Myometrial cell (primary cell): Measurements from ENCODE around the gene OPN1MW2. TPM values are rescaled to one million over a fixed set of nuclear protein-coding genes. Genes with fewer than 3 reads are reported as not detected.

ENCODE experiments used
- total RNA-seq: library from RNA; depleted of rRNA; stranded (reverse); fragments of >200 nt; gene quantifications from 2 replicates; pipeline ENCODE4 v1.2.3, GENCODE V29; 2015

Gene OPN1MW2
- total RNA-seq: not detected in 2 replicates

GRCh38 chrX:154219456-154219855 is at the start of gene OPN1MW2:
TSS of gene OPN1MW2 (plus strand) at chrX:154219756. CDS start at chrX:154219816, 60 bp downstream.

GRCh38 chrX:154182296-154182695 is 37.3 kb upstream of the OPN1MW2 start, which contains the start of gene OPN1MW:
TSS of gene OPN1MW (plus strand) at chrX:154182596. CDS start at chrX:154182678, 82 bp downstream.

DNA sequence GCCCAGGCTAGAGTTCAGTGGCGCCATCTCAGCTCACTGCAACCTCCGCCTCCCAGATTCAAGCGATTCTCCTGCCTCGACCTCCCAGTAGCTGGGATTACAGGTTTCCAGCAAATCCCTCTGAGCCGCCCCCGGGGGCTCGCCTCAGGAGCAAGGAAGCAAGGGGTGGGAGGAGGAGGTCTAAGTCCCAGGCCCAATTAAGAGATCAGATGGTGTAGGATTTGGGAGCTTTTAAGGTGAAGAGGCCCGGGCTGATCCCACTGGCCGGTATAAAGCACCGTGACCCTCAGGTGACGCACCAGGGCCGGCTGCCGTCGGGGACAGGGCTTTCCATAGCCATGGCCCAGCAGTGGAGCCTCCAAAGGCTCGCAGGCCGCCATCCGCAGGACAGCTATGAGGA is 37.7 kb downstream of the OPN1MW2 start, which contains the start of gene OPN1MW3:
TSS of gene OPN1MW3 (plus strand) at position 301 of the 400 bp plus-strand sequence. CDS start at position 339, 38 bp downstream.

Other genes starting within 250 kb of the OPN1MW2 start
- 30.3 and 30.7 TPM in 2 replicates for gene HCFC1, start 247.9 kb upstream of the OPN1MW2 start, total RNA-seq
- 11.5 and 20.2 TPM in 2 replicates for gene TMEM187, start 247.0 kb upstream of the OPN1MW2 start, total RNA-seq
- 80.8 and 96.9 TPM in 2 replicates for gene IRAK1, start 199.9 kb upstream of the OPN1MW2 start, total RNA-seq
- gene MECP2, start 122.0 kb upstream of the OPN1MW2 start, total RNA-seq: 11.7 and 24.8 TPM in 2 replicates
- gene OPN1LW, start 75.5 kb upstream of the OPN1MW2 start, total RNA-seq: not detected in 2 replicates
- gene OPN1MW, start 37.2 kb upstream of the OPN1MW2 start, total RNA-seq: not detected in 2 replicates
- not detected in 2 replicates for gene OPN1MW3, start 37.8 kb downstream of the OPN1MW2 start, total RNA-seq
- not detected in 2 replicates for gene TEX28, start 75.4 kb downstream of the OPN1MW2 start, total RNA-seq
- gene TKTL1, start 76.0 kb downstream of the OPN1MW2 start, total RNA-seq: not detected in 2 replicates
- gene FLNA, start 154.9 kb downstream of the OPN1MW2 start, total RNA-seq: 2,107 and 2,266 TPM in 2 replicates
- 73.4 and 86.5 TPM in 2 replicates for gene EMD, start 159.5 kb downstream of the OPN1MW2 start, total RNA-seq
- gene RPL10, start 178.6 kb downstream of the OPN1MW2 start, total RNA-seq: 6,121 and 9,090 TPM in 2 replicates
- 91.1 and 95.0 TPM in 2 replicates for gene DNASE1L1, start 189.5 kb downstream of the OPN1MW2 start, total RNA-seq
- 20.8 and 21.4 TPM in 2 replicates for gene TAFAZZIN, start 191.8 kb downstream of the OPN1MW2 start, total RNA-seq
- gene ATP6AP1, start 208.9 kb downstream of the OPN1MW2 start, total RNA-seq: 56.2 and 66.3 TPM in 2 replicates
- gene GDI1, start 217.4 kb downstream of the OPN1MW2 start, total RNA-seq: 115 and 157 TPM in 2 replicates
- 56.9 and 62.8 TPM in 2 replicates for gene FAM50A, start 224.4 kb downstream of the OPN1MW2 start, total RNA-seq
- gene PLXNA3, start 238.5 kb downstream of the OPN1MW2 start, total RNA-seq: 7.5 and 8.2 TPM in 2 replicates